ENCODE data around the gene RASGRF1.

The RASGRF1 gene

GRCh38 chr15:79099692-79100091 is 9.1 kb upstream of the RASGRF1 start (continued):
- TF ChIP-seq TCF4 (CRISPR knock-in tag; IDR thresholded peaks at IDR 0.05; ENCODE audit: borderline replicate concordance) (no peak), ESRRG (CRISPR knock-in tag; IDR thresholded peaks at IDR 0.05) (no peak), ISL1 (CRISPR knock-in tag; IDR thresholded peaks at IDR 0.05) (no peak), CSRNP3 (CRISPR knock-in tag; IDR thresholded peaks at IDR 0.05) (no peak), ZNF70 (CRISPR knock-in tag; IDR thresholded peaks at IDR 0.05) (no peak), TOX (CRISPR knock-in tag; IDR thresholded peaks at IDR 0.05; ENCODE audit: borderline replicate concordance) (no peak)

- ATAC-seq, result no peak
- TF ChIP-seq CSRNP3 (CRISPR knock-in tag; IDR thresholded peaks at IDR 0.05) (no peak), POU6F1 (CRISPR knock-in tag; IDR thresholded peaks at IDR 0.05; ENCODE audit: borderline replicate concordance, low read depth) (no peak), CSDC2 (CRISPR knock-in tag; IDR thresholded peaks at IDR 0.05) (no peak), RARB (CRISPR knock-in tag; IDR thresholded peaks at IDR 0.05) (no peak), ZNF565 (CRISPR knock-in tag; conservative IDR thresholded peaks at IDR 0.05; ENCODE audit: low read depth) (no peak), PATZ1 (CRISPR knock-in tag; IDR thresholded peaks at IDR 0.05; ENCODE audit: borderline replicate concordance) (no peak), ZC3H10 (CRISPR knock-in tag; IDR thresholded peaks at IDR 0.05) (no peak), ESRRG (CRISPR knock-in tag; IDR thresholded peaks at IDR 0.05) (no peak), ISL1 (CRISPR knock-in tag; IDR thresholded peaks at IDR 0.05) (no peak), TCF4 (CRISPR knock-in tag; IDR thresholded peaks at IDR 0.05; ENCODE audit: borderline replicate concordance) (no peak), TSHZ2 (CRISPR knock-in tag; IDR thresholded peaks at IDR 0.05) (no peak), OSR1 (CRISPR knock-in tag; IDR thresholded peaks at IDR 0.05) (no peak), BACH2 (CRISPR knock-in tag; IDR thresholded peaks at IDR 0.05; ENCODE audit: borderline replicate concordance) (no peak), ZFP30 (CRISPR knock-in tag; IDR thresholded peaks at IDR 0.05) (no peak), TOX (CRISPR knock-in tag; IDR thresholded peaks at IDR 0.05; ENCODE audit: borderline replicate concordance) (no peak), ZNF8 (CRISPR knock-in tag; IDR thresholded peaks at IDR 0.05) (no peak)
These were observed 4.0 kb upstream of the RASGRF1 start for GRCh38 chr15:79094611-79095021.

GRCh38 chr15:79093352-79093935 is 2.9 kb upstream of the RASGRF1 start:
- ATAC-seq, result no peak
- TF ChIP-seq CSRNP3 (CRISPR knock-in tag; IDR thresholded peaks at IDR 0.05) (no peak), PATZ1 (CRISPR knock-in tag; IDR thresholded peaks at IDR 0.05; ENCODE audit: borderline replicate concordance) (no peak), TCF4 (CRISPR knock-in tag; IDR thresholded peaks at IDR 0.05; ENCODE audit: borderline replicate concordance) (no peak), ZNF565 (CRISPR knock-in tag; conservative IDR thresholded peaks at IDR 0.05; ENCODE audit: low read depth) (no peak), BACH2 (CRISPR knock-in tag; IDR thresholded peaks at IDR 0.05; ENCODE audit: borderline replicate concordance) (no peak), ZC3H10 (CRISPR knock-in tag; IDR thresholded peaks at IDR 0.05) (no peak), ZFP3 (CRISPR knock-in tag; IDR thresholded peaks at IDR 0.05) (no peak), CREB5 (CRISPR knock-in tag; IDR thresholded peaks at IDR 0.05; ENCODE audit: low read depth) (no peak), ISL1 (CRISPR knock-in tag; IDR thresholded peaks at IDR 0.05) (no peak)

Measured in SK-N-SH treated with all-trans-retinoic acid at 6 μM for 48 hours (cell line).